IPS-20b (cell line): ENCODE results near the gene CRLF2.

Experiments
- H3K27ac ChIP-seq: one replicate; pipeline ENCODE4 v1.5.1; 2013; ENCODE audit warnings: low read length
- H3K27me3 ChIP-seq: 2 replicates; pipeline ENCODE4 v1.6.1; 2013; ENCODE audit warnings: mild to moderate bottlenecking, low read length, inconsistent platforms; ENCODE audit not compliant: insufficient read depth
- H3K36me3 ChIP-seq: 2 replicates; pipeline ENCODE4 v1.6.1; 2013; ENCODE audit warnings: low read depth, mild to moderate bottlenecking, inconsistent platforms, low read length, moderate library complexity; ENCODE audit not compliant: insufficient read depth
- H3K4me1 ChIP-seq: 2 replicates; pipeline ENCODE4 v1.6.1; 2013; ENCODE audit warnings: mild to moderate bottlenecking, control low read depth, inconsistent platforms, low read length, moderate library complexity; ENCODE audit not compliant: insufficient read depth
- H3K4me3 ChIP-seq: 2 replicates; pipeline ENCODE4 v1.5.1; 2013; ENCODE audit warnings: mild to moderate bottlenecking, low read length, inconsistent platforms
- H3K9ac ChIP-seq: 2 replicates; pipeline ENCODE4 v1.6.1; 2013; ENCODE audit warnings: low read depth, mild to moderate bottlenecking, inconsistent platforms, low read length, moderate library complexity
- H3K9me3 ChIP-seq: 2 replicates; pipeline ENCODE4 v1.6.1; 2013; ENCODE audit warnings: mild to moderate bottlenecking, low read depth, low read length, inconsistent platforms; ENCODE audit not compliant: insufficient read depth

The CRLF2 gene

DNA sequence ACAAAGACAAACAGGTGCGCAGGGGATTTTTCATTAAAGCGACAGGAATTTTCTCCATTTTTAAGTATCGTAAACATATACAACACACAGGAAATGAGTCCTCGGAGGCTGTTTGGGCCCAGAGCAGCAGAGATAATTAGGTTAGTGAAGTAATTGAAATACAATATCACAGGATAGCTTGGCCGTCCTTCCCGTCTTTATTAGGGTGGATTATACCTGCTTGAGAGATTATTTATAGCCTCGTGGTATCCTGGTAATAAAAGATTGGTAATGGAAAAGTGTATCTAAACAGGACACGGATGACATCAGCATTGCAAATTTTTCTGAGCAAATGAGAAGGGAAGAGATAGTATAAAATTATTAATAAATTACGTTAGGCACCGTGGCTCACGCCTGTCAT, 68.2 kb downstream of the CRLF2 start:
- Histone ChIP-seq H3K27ac (no peak overlapping the region), H3K36me3 (no peaks in the 10 kb centered on the region), H3K4me3 (no peak overlapping the region), H3K9me3 (no peaks in the 10 kb centered on the region), H3K4me1 (no peaks in the 10 kb centered on the region), H3K9ac (no peak overlapping the region), H3K27me3 (no peaks in the 10 kb centered on the region)
